HG03159 (cell line): ENCODE data around the gene OPRL1.
"Not testable (repeated sequence)": the region's sequence is repeated elsewhere in the genome, so short reads cannot be mapped to it uniquely, and the experiment has no call there.

Experiments
- ATAC-seq: cut with Tn5 transposase; IDR thresholded peaks from one replicate; pipeline ENCODE4 v1.9.1; 2021; ENCODE audit warnings: mild to moderate bottlenecking, moderate library complexity; ENCODE audit not compliant: unreplicated experiment

OPRL1 gene

DNA sequence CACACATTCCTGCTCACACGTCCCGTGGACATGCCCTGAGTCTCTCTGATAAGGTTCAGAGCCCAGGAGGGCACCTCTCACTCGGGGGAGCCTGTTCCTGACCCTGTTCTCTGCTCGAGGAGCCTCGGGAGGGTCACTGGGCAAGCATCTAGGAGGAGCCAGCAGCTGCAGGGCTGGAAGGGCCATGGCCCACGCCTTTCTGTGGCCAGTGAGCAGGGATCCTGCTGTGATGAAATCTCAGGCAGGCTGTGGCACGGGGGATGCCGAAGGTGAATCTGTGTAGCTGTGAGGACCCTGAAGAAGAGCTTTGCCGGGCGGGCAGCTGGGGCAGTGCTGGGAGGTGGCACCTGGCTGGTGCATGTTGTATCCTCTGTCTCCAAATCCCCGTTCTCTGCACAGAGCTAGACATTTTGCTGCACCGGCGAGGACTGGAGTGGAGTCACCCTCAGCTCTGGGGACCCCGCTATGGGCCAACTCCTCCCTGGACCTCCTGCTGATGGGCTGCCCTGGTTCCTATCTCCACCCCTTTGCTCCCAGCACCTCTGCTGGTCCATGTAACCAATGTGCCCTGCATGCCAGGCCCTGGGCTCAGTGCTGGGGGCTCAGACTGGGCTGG is 34.6 kb downstream of the OPRL1 start:
- ATAC-seq, result no peak

GRCh38 chr20:64115171-64115911 is 35.5 kb downstream of the OPRL1 start:
- ATAC-seq, result no peak

- ATAC-seq, result no peak
These were observed 36.1 kb downstream of the OPRL1 start for GRCh38 chr20:64116016-64116415.

- no peak for ATAC-seq
These were observed 36.9 kb downstream of the OPRL1 start for GRCh38 chr20:64116541-64117431.

DNA sequence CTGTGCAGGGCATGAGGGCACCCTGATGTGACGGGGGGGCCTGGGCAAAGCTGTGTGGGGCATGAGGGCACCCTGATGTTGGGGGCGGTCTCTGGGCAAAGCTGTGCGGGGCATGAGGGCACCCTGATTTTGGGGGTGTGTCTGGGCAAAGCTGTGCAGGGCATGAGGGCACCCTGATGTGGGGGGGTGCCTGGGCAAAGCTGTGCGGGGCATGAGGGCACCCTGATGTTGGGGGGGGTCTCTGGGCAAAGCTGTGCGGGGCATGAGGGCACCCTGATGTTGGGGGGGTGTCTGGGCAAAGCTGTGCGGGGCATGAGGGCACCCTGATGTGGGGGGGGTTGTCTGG is 37.5 kb downstream of the OPRL1 start:
- not testable (repeated sequence) for ATAC-seq

GRCh38 chr20:64119301-64119680 is 39.4 kb downstream of the OPRL1 start:
- ATAC-seq, result no peak

DNA sequence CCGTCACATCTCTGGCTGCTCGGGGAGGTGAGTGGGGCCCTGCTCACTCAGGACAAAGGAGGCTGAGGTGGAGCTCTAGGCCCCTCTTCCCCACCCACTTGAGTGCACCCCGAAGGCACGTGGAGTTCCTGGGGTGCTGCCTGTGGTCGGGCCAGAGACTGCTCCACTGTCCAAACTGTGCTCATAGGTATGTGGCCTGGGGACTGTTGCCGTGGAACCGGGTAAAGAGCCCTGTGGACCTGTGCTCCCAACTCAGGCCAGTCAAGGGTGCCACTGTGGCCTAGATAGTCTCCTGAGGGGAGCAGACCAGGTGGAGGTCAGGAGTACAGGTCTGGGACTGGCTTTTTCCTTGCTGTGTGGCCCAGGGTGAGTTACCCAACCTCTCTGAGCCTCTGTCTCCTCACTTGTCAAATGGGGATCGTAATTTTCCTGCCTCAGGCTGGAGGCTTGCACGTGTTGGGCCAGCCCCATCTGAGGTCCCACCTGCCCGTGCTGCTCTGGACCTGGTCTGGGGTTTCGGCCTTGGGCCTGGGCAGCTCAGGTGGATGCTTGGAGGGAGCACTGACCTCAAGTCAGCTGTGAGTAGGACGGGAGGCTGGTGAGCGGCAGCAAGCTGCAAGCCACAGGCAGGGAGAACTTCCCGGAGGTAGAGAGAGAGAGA is 39.9 kb downstream of the OPRL1 start:
- ATAC-seq, result no peak

DNA sequence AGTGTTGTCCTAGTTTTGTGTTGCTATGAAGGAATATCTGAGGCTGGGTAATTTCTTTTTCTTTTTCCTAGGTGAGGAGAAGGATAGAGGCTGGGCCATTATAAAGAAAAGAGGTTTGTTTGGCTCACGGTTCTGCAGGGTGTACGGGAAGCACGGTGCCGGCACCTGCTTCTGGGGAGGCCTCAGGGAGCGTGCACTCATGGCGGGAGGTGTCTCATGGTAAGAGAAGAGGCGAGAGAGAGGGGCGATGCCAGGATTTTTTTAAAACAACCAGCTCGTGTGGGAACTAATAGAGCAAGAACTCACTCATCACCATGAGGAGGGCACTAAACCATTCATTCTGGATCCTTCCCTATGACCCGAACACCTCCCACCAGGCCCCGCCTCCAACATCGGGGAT is 41.7 kb downstream of the OPRL1 start:
- no peak for ATAC-seq

GRCh38 chr20:64122927-64123326 is 43.0 kb downstream of the OPRL1 start:
- not testable (repeated sequence) for ATAC-seq

DNA sequence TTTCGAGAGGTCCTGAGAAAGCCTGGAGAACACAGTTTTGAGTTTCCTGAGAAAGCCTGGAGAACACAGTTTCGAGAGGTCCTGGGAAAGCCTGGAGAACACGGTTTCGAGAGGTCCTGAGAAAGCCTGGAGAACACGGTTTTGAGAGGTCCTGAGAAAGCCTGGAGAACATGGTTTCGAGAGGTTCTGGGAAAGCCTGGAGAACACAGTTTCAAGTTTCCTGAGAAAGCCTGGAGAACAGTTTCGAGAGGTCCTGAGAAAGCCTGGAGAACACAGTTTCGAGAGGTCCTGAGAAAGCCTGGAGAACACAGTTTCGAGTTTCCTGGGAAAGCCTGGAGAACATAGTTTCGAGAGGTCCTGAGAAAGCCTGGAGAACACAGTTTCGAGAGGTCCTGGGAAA is 43.6 kb downstream of the OPRL1 start:
- not testable (repeated sequence) for ATAC-seq

DNA sequence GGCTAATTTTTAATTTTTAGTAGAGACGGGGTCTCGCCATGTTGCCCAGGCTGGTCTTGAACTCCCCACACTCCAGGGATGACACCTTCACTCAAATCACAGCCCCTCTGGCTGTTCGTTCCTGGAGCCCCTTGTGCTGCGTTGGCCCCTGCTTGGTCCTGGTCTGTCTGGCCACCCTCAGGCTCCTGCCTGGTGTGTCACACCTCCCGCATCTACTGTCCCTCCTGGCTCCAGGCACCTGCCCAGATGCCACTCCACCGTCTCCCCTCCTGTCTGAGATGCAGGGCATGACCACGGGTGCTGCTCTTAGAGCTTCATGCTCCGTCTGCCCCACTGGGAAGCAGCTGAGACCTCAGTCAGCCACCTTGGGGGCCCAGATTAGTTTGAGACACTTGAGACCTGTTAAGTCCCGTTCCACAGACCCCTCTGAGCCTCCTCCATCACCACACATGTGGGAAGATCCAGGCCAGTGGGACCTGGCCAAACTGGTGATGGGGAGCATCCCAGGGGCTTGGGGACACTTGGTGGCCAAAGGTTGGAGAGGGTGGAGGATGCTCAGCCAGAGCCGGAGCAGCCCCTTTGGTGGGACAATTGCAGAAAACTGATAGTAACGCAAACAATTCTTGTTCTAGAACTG is 49.4 kb downstream of the OPRL1 start:
- ATAC-seq, result no peak

DNA sequence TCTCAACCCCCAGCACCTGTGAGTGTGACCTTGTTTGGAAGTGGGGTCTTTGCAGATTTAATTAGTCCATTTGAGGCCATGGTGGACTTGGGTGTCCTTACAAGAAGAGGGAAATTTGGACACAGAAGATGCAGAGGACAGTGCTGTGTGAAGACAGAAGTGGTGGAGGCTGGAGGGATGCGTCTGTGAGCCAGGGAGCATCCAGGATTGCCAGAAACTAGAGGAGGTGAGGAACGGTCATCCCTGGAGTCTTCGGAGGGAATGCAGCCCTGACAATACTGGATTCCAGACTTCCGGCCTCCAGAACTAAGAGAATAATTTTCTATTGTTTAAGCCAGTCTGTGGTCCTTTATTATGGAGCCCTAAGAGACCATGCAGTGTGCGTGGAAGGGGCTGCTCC is 50.4 kb downstream of the OPRL1 start:
- no peak for ATAC-seq

DNA sequence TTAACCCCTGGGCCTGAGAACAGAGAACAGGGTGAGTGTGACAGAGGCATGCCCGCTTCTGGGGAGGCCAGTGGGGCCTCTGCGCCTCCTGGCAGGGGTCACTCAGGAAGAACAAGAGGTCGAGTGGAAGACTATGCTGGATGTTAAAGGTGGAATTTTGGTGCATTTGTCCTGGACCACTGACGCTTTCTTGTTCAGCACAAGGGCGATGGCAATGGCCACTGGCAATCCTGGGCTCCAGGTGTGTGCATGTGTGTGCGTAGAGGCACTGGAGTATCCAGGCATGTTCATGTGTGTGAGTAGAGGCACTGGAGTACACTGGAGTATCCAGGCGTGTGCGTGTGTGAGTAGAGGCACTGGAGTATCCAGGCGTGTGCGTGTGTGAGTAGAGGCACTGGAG is 51.0 kb downstream of the OPRL1 start:
- ATAC-seq, result no peak

DNA sequence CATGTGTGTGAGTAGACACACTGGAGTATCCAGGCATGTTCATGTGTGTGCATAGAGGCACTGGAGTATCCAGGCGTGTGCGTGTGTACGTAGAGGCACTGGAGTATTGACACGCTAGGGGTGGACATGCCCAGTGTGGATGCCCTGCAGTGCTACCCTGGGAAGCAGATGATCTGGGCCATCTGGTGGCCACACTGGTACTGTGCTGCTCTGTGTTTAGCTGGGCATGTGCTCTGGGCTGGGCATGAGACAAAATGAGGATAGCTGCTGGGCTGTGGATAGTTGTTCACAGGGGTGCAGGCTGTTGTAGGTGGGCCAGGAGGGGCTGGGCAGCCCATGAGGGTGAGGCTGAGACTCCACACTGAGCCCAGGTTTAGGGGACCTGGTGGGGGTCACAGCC is 51.5 kb downstream of the OPRL1 start:
- ATAC-seq, result no peak

DNA sequence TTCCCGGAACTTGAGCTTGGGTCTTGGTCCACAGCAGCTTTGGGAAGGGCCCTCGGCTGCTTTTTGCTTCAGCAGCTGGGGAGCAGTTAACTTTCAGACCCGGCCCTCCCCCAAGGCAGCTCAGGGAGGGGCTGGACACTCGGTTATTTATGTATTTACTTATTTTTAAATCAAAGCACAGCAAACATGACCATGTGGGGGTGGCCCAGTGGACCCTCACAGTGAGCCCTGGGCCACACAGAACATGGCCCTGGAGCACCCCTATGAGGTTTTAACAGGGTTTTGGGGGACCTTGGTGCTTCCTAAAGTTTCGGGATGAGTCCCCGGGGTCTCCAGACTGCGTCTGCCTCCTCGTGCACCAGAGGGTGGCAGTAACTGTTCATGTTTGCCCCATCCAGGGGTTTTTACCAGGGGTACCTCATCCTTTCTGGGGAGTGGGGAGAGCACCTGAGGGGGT is 54.1 kb downstream of the OPRL1 start:
- ATAC-seq, result no peak

- not testable (repeated sequence) for ATAC-seq
These were observed 54.9 kb downstream of the OPRL1 start for GRCh38 chr20:64134744-64135143.

GRCh38 chr20:64136004-64136710 is 56.3 kb downstream of the OPRL1 start:
- ATAC-seq, result no peak

DNA sequence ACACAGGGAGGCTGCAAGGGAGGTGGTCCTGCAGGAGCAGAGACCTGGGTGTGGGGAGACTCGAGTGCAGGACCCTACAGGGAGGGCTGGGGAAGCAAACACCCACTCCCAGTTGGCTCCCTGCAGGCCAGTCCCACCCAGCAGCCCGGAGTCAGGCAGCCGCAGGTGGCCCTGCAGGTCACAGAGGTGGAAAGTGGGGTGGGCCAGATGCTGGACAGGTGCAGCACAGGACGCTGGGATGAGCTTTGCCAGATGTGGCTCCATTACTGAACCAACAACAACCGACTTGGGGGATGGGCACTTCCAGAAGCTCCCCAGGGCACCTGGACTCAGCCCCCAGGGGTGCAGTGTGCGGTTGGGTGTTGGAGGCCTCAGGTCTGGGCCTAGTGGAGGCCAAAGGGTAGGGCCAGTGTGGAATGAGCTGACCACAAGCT is 57.7 kb downstream of the OPRL1 start:
- ATAC-seq, result no peak

- no peak for ATAC-seq
These were observed 58.5 kb downstream of the OPRL1 start for GRCh38 chr20:64138276-64138815.
